HUDEP-2 (cell line): ENCODE measurements around the gene BBS1.
"Not testable (repeated sequence)": the region's sequence is repeated elsewhere in the genome, so short reads cannot be mapped to it uniquely, and the experiment has no call there.

ENCODE experiments used
- DNase-seq, 76 experiments: peaks; one replicate each; lab custom pipeline; 2025; ENCODE audit not compliant: unreplicated experiment in 76 of 76; lab: John Stamatoyannopoulos, UW

The BBS1 gene

GRCh38 chr11:66569076-66569475 is 58.6 kb downstream of the BBS1 start:
- DNase-seq: no peak

- no peak for DNase-seq
Observed at GRCh38 chr11:66570079-66570849, 59.8 kb downstream of the BBS1 start.

GRCh38 chr11:66570850-66571180 is 60.4 kb downstream of the BBS1 start:
- DNase-seq: no peak

GRCh38 chr11:66579017-66579606 is 68.7 kb downstream of the BBS1 start:
- peak in 51 of 76 experiments; percentile 2 to 64 (median 35) for DNase-seq

- DNase-seq: no peak
Observed at GRCh38 chr11:66580803-66581202, 70.4 kb downstream of the BBS1 start.

GRCh38 chr11:66581261-66581660 is 70.8 kb downstream of the BBS1 start:
- DNase-seq: no peak

GRCh38 chr11:66582565-66583147 is 72.2 kb downstream of the BBS1 start:
- not testable (repeated sequence) for DNase-seq
